T-helper 17 cell (primary cell): ENCODE data around the gene HCAR1. TPM values are rescaled to one million over a fixed set of nuclear protein-coding genes. Genes with fewer than 3 reads are reported as not detected.
"Not testable (repeated sequence)": the region's sequence is repeated elsewhere in the genome, so short reads cannot be mapped to it uniquely, and the experiment has no call there.

Experiments
- ATAC-seq: fragments of 150-1000 bp; cut with Tn5 transposase; 2 replicates; pipeline ENCODE4 v1.10.0; 2021; ENCODE audit warnings: mild to moderate bottlenecking, moderate library complexity
- DNase-seq, 3 donors: peaks; one replicate each; pipeline versions ENCODE4 v3.0.0 to v3.0.0-alpha.2; 2020 to 2021
- H3K9me3 ChIP-seq: one replicate; pipeline ENCODE4 v1.7.0; 2013; ENCODE audit warnings: low read length, mild to moderate bottlenecking; ENCODE audit not compliant: control insufficient read depth, poor library complexity, severe bottlenecking
- H3K27ac Mint-ChIP-seq: one replicate; pipeline ENCODE4 v1.8.0; 2022; ENCODE audit warnings: mild to moderate bottlenecking, moderate library complexity, mixed read lengths
- H3K27me3 Mint-ChIP-seq: one replicate; pipeline ENCODE4 v1.8.0; 2022; ENCODE audit warnings: mixed read lengths
- H3K36me3 Mint-ChIP-seq: one replicate; pipeline ENCODE4 v1.8.0; 2022; ENCODE audit warnings: low read depth, mixed read lengths
- H3K4me1 Mint-ChIP-seq: one replicate; pipeline ENCODE4 v1.8.0; 2022; ENCODE audit warnings: mild to moderate bottlenecking, mixed read lengths
- H3K4me3 Mint-ChIP-seq: one replicate; pipeline ENCODE4 v1.8.0; 2022; ENCODE audit warnings: mild to moderate bottlenecking, moderate library complexity, mixed read lengths
- total RNA-seq, 4 donors: library from RNA in 2 of 4; stranded (reverse) in 2 of 4; gene quantifications; one replicate each; pipeline ENCODE4 v1.2.3 and lab custom pipeline; 2022 to 2026

HCAR1 gene
- total RNA-seq, 2 donors from 2014 or later = not detected

- peaks cover 36% of the 10 kb centered on the region for H3K27me3 Mint-ChIP-seq
- not testable (repeated sequence) for H3K27ac Mint-ChIP-seq, H3K4me1 Mint-ChIP-seq, H3K4me3 Mint-ChIP-seq, DNase-seq, H3K36me3 Mint-ChIP-seq, ATAC-seq, H3K9me3 ChIP-seq
Observed at GRCh38 chr12:122676781-122677180, 53.9 kb downstream of the HCAR1 start.

Other genes starting within 250 kb of the HCAR1 start
- 10 to 100 TPM; 53.0 to 60.3 TPM for gene ZCCHC8, start 229.9 kb downstream of the HCAR1 start, total RNA-seq
- 100 to 1,000 TPM; 292 to 297 TPM for gene RSRC2, start 203.9 kb downstream of the HCAR1 start, total RNA-seq
- 10 to 100 TPM; 24.1 to 25.1 TPM for gene KNTC1, start 203.6 kb downstream of the HCAR1 start, total RNA-seq
- under 1 TPM in 1 of 2 donors, not detected in 1; 0.99 TPM for gene HCAR2, start 27.5 kb downstream of the HCAR1 start, total RNA-seq
- 1 to 10 TPM in 1 of 2 donors, under 1 TPM in 1; 0.39 to 1.3 TPM for gene HCAR3, start 14.0 kb downstream of the HCAR1 start, total RNA-seq
- gene DENR, start 22.0 kb upstream of the HCAR1 start, total RNA-seq = 10 to 100 TPM; 35.5 to 37.3 TPM
- under 1 TPM; 0.35 to 0.63 TPM for gene CCDC62, start 43.7 kb upstream of the HCAR1 start, total RNA-seq
- gene HIP1R, start 104.6 kb upstream of the HCAR1 start, total RNA-seq = 10 to 100 TPM; 61.5 to 67.4 TPM
- 10 to 100 TPM; 82.2 to 90.5 TPM for gene VPS37B, start 165.3 kb upstream of the HCAR1 start, total RNA-seq
- gene ABCB9, start 235.6 kb upstream of the HCAR1 start, total RNA-seq = 1 to 10 TPM; 4.1 to 6.1 TPM
- gene OGFOD2, start 244.4 kb upstream of the HCAR1 start, total RNA-seq = 10 to 100 TPM; 17.9 to 20.3 TPM
- gene ARL6IP4, start 249.8 kb upstream of the HCAR1 start, total RNA-seq = 100 to 1,000 TPM; 109 to 131 TPM